Fibroblast of pulmonary artery (primary cell): Measurements from ENCODE around the gene PEX12.
A peak's percentile ranks its signal among the peaks of the same experiment; 100 is the strongest.
"Not testable (repeated sequence)": the region's sequence is repeated elsewhere in the genome, so short reads cannot be mapped to it uniquely, and the experiment has no call there.

Experiments
- DNase-seq: peaks from one replicate; pipeline ENCODE4 v3.0.0-alpha.2; 2010; ENCODE audit warnings: low read depth
- H3K4me3 ChIP-seq: replicated peaks from 2 replicates; pipeline ENCODE4 v1.5.1; 2011; ENCODE audit warnings: low read depth, mild to moderate bottlenecking, control low read depth, low read length, moderate library complexity
- TF ChIP-seq, protein P1 (sequence below): IDR thresholded peaks from 2 replicates; pipeline ENCODE4 v1.5.1; 2011; ENCODE audit warnings: mild to moderate bottlenecking, control low read depth, low read length, inconsistent platforms; ENCODE audit errors: missing control alignments

The PEX12 gene

DNA sequence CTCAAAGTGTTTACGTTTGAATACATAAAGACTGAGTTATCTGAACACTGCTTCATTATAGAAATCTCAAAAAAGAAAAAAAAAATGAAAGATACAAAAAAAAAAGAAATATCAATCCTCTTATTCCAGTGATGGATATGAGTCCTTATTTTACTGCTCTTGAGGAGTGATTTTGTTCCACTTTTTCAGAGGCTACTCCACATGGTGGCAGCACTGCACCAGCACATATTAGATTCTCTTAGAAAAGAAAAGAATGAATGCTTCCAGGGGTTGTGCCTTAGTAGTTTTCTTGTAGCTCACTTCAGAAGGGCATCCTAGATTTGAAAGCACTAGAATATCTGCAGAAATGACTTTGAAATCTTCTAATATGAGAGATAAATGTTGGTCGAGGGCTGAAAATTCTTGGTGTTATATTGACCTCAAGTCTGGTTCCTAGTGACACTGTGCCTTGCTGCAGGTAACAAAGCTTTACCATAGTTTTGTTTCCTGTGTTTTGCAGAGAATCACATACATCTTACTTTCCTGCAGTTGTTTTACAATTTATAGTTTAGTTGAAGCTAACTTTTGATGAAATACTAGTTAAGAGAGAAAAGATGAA is 34.7 kb upstream of the PEX12 start:
- TF ChIP-seq, protein P1, sequence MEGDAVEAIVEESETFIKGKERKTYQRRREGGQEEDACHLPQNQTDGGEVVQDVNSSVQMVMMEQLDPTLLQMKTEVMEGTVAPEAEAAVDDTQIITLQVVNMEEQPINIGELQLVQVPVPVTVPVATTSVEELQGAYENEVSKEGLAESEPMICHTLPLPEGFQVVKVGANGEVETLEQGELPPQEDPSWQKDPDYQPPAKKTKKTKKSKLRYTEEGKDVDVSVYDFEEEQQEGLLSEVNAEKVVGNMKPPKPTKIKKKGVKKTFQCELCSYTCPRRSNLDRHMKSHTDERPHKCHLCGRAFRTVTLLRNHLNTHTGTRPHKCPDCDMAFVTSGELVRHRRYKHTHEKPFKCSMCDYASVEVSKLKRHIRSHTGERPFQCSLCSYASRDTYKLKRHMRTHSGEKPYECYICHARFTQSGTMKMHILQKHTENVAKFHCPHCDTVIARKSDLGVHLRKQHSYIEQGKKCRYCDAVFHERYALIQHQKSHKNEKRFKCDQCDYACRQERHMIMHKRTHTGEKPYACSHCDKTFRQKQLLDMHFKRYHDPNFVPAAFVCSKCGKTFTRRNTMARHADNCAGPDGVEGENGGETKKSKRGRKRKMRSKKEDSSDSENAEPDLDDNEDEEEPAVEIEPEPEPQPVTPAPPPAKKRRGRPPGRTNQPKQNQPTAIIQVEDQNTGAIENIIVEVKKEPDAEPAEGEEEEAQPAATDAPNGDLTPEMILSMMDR = peak; percentile 79
- peak; percentile 78 for DNase-seq
- H3K4me3 ChIP-seq = no peak overlapping the region

DNA sequence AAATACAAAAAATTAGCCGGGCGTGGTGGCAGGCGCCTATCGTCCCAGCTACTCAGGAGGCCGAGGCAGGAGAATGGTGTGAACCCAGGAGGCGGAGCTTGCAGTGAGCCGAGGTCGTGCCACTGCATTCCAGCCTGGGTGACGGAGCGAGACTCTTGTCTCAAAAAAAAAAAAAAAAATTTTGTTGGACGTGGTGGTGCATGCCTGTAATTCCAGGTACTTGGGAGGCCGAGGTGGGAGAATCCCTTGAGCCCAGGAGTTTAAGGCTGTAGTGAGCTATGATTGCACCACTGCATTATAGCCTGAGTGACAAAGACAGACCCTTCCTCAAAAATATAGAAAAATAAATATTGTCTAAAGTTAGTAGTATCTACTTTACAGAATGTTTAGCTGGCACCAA is 32.4 kb upstream of the PEX12 start:
- not testable (repeated sequence) for DNase-seq

DNA sequence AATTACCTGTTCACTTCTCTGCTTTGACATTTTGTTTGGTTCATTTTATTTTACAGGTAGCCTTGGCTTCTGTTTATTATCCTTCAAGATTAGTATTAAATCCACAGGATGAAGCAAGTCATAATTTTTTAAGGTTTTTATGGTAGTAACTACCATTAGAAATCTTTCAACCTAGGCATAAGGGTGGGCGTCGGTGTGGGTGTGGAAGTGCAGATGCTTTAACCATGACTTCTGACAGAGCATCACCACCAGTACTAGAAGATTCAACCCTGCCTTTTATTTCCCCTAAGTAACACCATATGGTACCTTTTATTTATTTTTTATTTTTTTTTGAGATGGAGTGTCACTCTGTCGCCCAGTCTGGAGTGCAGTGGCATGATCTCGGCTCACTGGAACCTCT is 31.5 kb upstream of the PEX12 start:
- no peak for DNase-seq
- H3K4me3 ChIP-seq = no peak overlapping the region
- TF ChIP-seq, protein P1 = no peak

More for the DNA sequence above, 32.4 kb upstream of the PEX12 start:
- not testable (repeated sequence) for H3K4me3 ChIP-seq

DNA sequence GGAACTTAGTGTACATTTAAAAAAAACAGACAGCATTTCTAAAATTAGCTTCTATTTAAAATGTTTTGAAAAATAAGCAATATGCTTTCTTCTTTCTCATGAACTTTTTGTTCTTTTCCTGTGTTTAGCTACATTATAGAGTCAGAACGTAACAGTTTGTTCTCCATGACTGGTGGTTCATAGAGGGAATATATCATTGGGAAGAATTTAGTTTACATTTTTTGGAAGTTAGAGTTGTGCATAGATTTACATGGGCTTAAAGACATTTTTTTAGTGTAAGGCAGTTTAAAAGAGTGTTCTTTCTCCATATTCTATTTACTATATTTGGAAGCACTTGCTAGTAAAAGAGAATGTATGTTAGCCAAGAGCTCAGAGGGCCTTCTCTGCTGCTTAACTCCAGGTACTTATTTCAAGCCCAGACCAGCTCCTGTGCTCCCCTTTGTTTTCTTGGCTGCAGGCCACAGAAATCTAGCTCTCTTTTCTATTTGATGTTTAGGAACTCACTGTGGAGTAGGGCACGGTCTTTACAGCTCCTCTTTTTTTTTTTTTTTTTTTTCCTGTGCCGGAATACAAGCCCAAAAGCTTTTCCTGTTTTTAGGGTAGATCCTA is 29.0 kb upstream of the PEX12 start:
- no peak for DNase-seq
- TF ChIP-seq, protein P1 = no peak
- H3K4me3 ChIP-seq = no peak overlapping the region

DNA sequence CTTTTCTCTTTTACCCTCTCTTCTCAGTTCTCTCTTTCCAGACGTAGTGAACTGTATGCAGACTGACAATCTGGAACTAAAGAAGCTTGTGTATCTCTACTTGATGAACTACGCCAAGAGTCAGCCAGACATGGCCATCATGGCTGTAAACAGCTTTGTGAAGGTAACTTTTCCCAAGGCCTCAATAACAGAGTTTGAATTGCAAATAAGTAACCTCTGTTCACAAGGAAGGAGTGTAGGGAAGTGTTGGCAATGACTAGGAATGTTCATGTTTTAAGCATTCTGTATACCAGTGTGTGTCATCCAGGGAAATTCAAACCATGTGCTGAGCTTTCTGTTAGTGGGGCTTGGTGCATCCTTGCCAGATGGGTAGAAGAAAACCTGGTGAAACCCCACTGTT is 27.3 kb upstream of the PEX12 start:
- no peak for DNase-seq
- TF ChIP-seq, protein P1 = no peak
- no peak overlapping the region for H3K4me3 ChIP-seq

DNA sequence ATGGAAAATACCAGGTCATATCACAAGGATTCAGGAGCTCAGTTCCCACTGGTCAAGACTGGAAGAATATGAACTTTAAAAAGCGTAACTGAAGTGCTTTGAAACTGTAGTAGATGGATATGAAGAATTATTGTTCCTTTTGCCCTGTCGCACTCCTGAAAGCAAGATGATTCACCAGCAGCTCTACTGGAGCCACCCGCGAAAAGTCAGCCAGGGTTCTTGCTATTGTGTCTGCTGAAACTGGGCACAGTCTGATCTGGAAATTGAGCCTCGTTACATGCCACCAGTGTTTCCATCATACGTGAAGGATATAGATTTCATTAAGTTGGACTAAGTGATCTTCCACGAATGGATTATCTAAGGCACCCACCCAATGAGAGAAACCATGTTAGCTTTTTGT is 25.3 kb upstream of the PEX12 start:
- no peak overlapping the region for H3K4me3 ChIP-seq
- DNase-seq = no peak
- TF ChIP-seq, protein P1 = no peak

DNA sequence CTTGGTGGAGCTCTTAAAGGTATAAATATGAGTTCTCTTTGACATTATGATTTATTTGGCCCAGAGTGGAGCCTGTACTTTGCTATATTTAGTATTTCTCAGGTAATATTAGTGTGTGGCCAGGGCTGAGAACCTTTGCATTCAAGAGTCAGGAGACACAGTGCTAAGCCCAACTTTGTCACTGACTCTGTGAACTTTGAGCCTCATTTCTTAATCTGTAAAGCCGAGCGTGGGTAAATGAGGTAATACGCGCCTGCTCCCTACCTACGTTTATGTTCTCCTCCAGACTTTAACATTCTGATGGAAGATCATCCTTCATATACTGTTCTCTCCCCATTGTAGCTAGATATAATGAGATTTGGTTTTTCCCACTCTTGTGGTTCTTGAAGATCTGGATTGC is 19.2 kb upstream of the PEX12 start:
- TF ChIP-seq, protein P1 = no peak
- no peak for DNase-seq
- no peak overlapping the region for H3K4me3 ChIP-seq
